ENCODE results near the gene SLC46A2. TPM values are rescaled to one million over a fixed set of nuclear protein-coding genes. Genes with fewer than 3 reads are reported as not detected.

SLC46A2 gene
- total RNA-seq, 1 donor from 2014 or later: not detected

Other genes starting within 250 kb of the SLC46A2 start
- gene INIP, start 172.8 kb downstream of the SLC46A2 start, total RNA-seq: 25.5 and 26.5 TPM in 2 replicates
- gene SNX30, start 140.1 kb downstream of the SLC46A2 start, total RNA-seq: 7.9 and 8.5 TPM in 2 replicates
- gene ZNF883, start 121.3 kb upstream of the SLC46A2 start, total RNA-seq: 0.60 and 0.68 TPM in 2 replicates
- gene ZFP37, start 165.8 kb upstream of the SLC46A2 start, total RNA-seq: 1.7 and 2.0 TPM in 2 replicates

All from dermis blood vessel endothelial cell (primary cell).